SHP77 treated with DMSO at 0.1 percent for 48 hours (cell line): Measurements from ENCODE around the gene HDAC11.

Experiments used
- DNase-seq: peaks from one replicate; lab custom pipeline; 2025; lab: John Stamatoyannopoulos, UW

Gene HDAC11

GRCh38 chr3:13525827-13526625, 45.9 kb downstream of the HDAC11 start:
- no peak for DNase-seq

- DNase-seq = no peak
Observed at GRCh38 chr3:13526626-13526949, 46.5 kb downstream of the HDAC11 start.

- DNase-seq = no peak
Observed at GRCh38 chr3:13528217-13528867, 48.2 kb downstream of the HDAC11 start.

- DNase-seq = no peak
Observed at GRCh38 chr3:13529196-13530112, 49.3 kb downstream of the HDAC11 start.

- DNase-seq = no peak
Observed at GRCh38 chr3:13530241-13531009, 50.3 kb downstream of the HDAC11 start.

- no peak for DNase-seq
Observed at GRCh38 chr3:13532085-13532484, 52.0 kb downstream of the HDAC11 start.

- no peak for DNase-seq
Observed at GRCh38 chr3:13532631-13533030, 52.5 kb downstream of the HDAC11 start.

- no peak for DNase-seq
Observed at GRCh38 chr3:13533885-13534301, 53.8 kb downstream of the HDAC11 start.

- no peak for DNase-seq
Observed at GRCh38 chr3:13535526-13535875, 55.4 kb downstream of the HDAC11 start.

GRCh38 chr3:13535905-13536304, 55.8 kb downstream of the HDAC11 start:
- no peak for DNase-seq

- DNase-seq = no peak
Observed at GRCh38 chr3:13536432-13536831, 56.3 kb downstream of the HDAC11 start.

- no peak for DNase-seq
Observed at GRCh38 chr3:13536832-13537231, 56.7 kb downstream of the HDAC11 start.

- no peak for DNase-seq
Observed at GRCh38 chr3:13537244-13537908, 57.3 kb downstream of the HDAC11 start.

- DNase-seq = no peak
Observed at GRCh38 chr3:13537909-13538296, 57.8 kb downstream of the HDAC11 start.

- DNase-seq = no peak
Observed at GRCh38 chr3:13538520-13539291, 58.6 kb downstream of the HDAC11 start.

GRCh38 chr3:13539292-13539638, 59.2 kb downstream of the HDAC11 start:
- no peak for DNase-seq

GRCh38 chr3:13539671-13540070, 59.6 kb downstream of the HDAC11 start:
- no peak for DNase-seq

- no peak for DNase-seq
Observed at GRCh38 chr3:13540297-13540995, 60.3 kb downstream of the HDAC11 start.

GRCh38 chr3:13541691-13542090, 61.6 kb downstream of the HDAC11 start:
- no peak for DNase-seq

GRCh38 chr3:13542142-13542541, 62.0 kb downstream of the HDAC11 start:
- no peak for DNase-seq
